HG03139 (cell line): ENCODE results near the gene TTC33.

Experiments
- ATAC-seq: cut with Tn5 transposase; IDR thresholded peaks from one replicate; pipeline ENCODE4 v1.9.1; 2021; ENCODE audit not compliant: unreplicated experiment

Gene TTC33

GRCh38 chr5:40486437-40487275 is 269.1 kb downstream of the TTC33 start:
- peak; percentile 43 for ATAC-seq

- peak; percentile 49 for ATAC-seq
Measured at GRCh38 chr5:40485021-40485998, 270.5 kb downstream of the TTC33 start.

- ATAC-seq: peak; percentile 36
Measured at GRCh38 chr5:40484495-40484894, 271.3 kb downstream of the TTC33 start.

DNA sequence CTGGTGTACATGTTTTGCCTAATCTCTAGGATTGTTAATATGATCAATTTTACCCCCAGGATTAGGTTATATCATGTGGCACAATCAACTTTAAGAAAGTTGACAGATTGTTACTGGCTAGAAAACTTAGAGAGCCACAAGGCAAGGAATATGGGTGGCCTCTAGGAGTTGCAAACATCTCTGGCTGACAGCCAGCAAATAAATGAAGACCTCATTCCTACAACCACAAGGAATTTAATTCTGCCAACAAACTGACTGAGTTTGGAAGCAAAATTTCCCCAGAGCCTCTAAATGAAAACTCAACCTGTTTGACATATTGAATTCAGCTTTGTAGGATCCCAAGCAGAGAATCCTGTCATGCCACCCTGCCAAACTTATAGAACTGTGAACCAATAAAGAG is 272.4 kb downstream of the TTC33 start:
- no peak for ATAC-seq

DNA sequence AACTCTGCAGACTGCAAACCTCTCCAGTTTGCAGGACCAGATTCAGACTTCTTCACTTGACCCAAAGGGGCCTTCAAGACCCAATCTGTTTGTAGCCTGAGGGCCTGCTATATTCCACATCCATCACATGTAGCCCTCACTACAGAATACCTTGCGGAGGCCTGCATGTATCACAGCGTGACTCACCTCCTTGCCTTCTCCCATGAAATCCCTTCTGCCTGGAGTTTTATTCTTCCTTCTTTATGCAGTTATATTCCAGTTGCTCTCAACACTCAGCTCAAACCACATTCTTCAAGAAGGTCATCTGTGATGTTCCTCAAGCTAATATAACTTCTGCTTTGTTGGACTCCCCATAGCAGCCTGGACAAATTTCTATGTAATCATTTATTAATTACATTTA is 274.5 kb downstream of the TTC33 start:
- ATAC-seq: no peak

DNA sequence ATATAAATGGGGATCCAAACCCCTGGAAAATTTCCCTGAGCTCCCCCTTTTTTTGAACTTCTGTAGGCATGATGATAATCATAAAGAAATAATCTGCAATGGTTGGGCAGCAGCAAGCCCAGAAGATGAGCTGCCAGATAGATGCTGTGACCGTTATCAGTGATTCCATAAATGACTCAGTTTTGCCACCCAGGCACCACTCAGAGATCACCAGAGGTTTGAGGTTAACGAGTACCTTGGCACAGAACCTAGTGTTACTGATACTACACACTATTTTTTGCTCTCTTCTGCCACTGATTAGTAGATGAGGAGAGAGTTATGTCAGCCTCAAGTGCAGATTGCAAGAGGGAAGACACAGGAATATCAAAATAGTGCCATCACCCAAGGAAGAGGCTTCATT is 275.4 kb downstream of the TTC33 start:
- no peak for ATAC-seq

- no peak for ATAC-seq
Measured at GRCh38 chr5:40479939-40480338, 275.8 kb downstream of the TTC33 start.

GRCh38 chr5:40478766-40479165 is 277.0 kb downstream of the TTC33 start:
- no peak for ATAC-seq

GRCh38 chr5:40477856-40478546 is 277.8 kb downstream of the TTC33 start:
- ATAC-seq: no peak

DNA sequence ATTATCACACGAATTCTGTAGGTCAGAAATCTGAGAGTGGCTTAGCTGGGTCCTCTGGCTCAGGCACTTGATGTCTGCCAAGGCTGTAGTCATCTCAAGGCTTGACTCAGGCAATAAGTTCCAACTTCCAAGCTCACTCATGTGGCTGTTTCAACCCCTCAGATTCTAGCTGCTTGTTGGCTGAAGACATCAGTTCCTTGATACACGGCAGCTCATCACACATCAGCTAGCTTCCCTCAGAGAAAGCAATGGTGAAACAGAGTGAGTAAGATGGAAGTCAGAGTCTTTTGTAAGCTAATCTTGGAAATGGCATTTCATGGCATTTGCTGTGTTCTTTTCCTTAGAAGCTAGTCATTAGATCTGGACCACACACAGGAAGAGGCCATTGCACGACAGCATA is 280.2 kb downstream of the TTC33 start:
- ATAC-seq: no peak

DNA sequence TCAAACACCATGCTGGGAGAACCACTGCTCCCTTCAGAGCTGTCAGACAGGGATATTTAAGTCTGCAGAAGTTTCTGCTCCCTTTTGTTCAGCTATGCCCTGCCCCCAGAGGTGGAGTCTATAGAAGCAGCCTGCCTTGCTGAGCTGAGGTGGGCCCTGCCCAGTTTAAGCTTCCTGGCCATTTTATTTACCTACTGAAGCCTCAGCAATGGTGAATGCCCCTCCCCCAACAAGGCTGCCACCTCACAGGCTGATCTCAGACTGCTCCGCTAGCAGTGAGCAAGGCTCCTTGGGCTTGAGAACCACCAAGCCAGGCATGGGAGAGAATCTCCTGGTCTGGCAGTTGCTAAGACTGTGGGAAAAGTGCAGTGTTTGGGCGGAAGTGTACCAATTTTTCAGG is 281.5 kb downstream of the TTC33 start:
- ATAC-seq: no peak

DNA sequence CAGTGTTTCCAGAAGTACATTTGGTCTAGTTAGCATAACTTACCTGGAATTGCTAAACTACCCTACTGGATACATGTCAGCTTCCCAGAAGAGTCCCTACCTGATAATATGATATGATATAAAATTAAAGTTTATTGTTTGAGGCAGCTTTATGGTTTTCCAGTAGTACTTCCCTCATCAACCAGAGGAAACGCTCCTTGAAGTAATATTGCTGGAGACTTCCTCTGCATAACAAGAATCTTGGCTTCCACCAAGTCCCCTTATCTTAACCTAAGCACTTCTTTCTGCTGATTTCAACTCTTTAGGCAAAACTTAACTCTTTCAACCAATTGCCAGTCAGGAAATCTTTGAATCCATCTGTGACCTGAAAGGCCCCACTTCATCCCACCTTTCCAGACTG is 290.3 kb downstream of the TTC33 start:
- no peak for ATAC-seq

- ATAC-seq: no peak
Measured at GRCh38 chr5:40464511-40464910, 291.2 kb downstream of the TTC33 start.
